Activated B cell treated with CpG ODN at 0.5 μM for 24 hours (primary cell): ENCODE measurements around the gene CA10. TPM values are rescaled to one million over a fixed set of nuclear protein-coding genes. Genes with fewer than 3 reads are reported as not detected.

Source experiments
- ATAC-seq: fragments of 200-7000 bp; cut with Tn5 transposase; one replicate; pipeline ENCODE4 v1.10.0; 2021; ENCODE audit warnings: low read depth, mild to moderate bottlenecking, moderate library complexity
- CTCF ChIA-PET: fragments of 350-600 bp; sonication (Branson Sonifier 250); formaldehyde crosslinking; loops from one replicate; lab custom pipeline; 2021; ENCODE audit warnings: antibody characterized with exemption; lab: Charles Lee
- POLR2A ChIA-PET: fragments of 350-600 bp; sonication (Branson Sonifier 250); formaldehyde crosslinking; loops from one replicate; lab custom pipeline; 2021; ENCODE audit warnings: antibody characterized with exemption; lab: Charles Lee
- DNase-seq: peaks from one replicate; pipeline ENCODE4 v3.0.0; 2022
- H3K27ac Mint-ChIP-seq: one replicate; pipeline ENCODE4 v1.8.0; 2020; ENCODE audit warnings: mixed read lengths
- H3K27me3 Mint-ChIP-seq: one replicate; pipeline ENCODE4 v1.8.0; 2021; ENCODE audit warnings: mixed read lengths
- H3K36me3 Mint-ChIP-seq: one replicate; pipeline ENCODE4 v1.8.0; 2021; ENCODE audit warnings: low read depth, mixed read lengths
- H3K4me1 Mint-ChIP-seq: one replicate; pipeline ENCODE4 v1.8.0; 2021; ENCODE audit warnings: mixed read lengths
- H3K4me3 Mint-ChIP-seq: one replicate; pipeline ENCODE4 v1.8.0; 2020; ENCODE audit warnings: mild to moderate bottlenecking, mixed read lengths
- H3K9me3 Mint-ChIP-seq: one replicate; pipeline ENCODE4 v1.8.0; 2020; ENCODE audit warnings: mixed read lengths
- CTCF ChIP-seq: fragments of 200-600 bp; IDR thresholded peaks from one replicate; pipeline ENCODE4 v1.8.0; 2022; ENCODE audit warnings: antibody characterized with exemption, mild to moderate bottlenecking
- intact Hi-C: fragments of 100-400 bp; cut with micrococcal nuclease; formaldehyde crosslinking; loops from one replicate; pipeline ENCODE4 v1.15.1; 2024
- total RNA-seq: library from RNA; stranded (reverse); gene quantifications from 2 replicates; pipeline ENCODE4 v1.2.3, GENCODE V29; 2022

CA10 gene
- total RNA-seq, 1 donor from 2014 or later = not detected

- H3K27ac Mint-ChIP-seq = no peak overlapping the region
- DNase-seq (no peak), ATAC-seq (no peak)
- H3K4me1 Mint-ChIP-seq = no peaks in the 10 kb centered on the region
- ChIA-PET POLR2A (no interaction called here), CTCF (no interaction called here)
- intact Hi-C loops = no loop called here
- no peaks in the 10 kb centered on the region for H3K9me3 Mint-ChIP-seq
- TF ChIP-seq CTCF = no peak
- H3K36me3 Mint-ChIP-seq = no peaks in the 10 kb centered on the region
- H3K27me3 Mint-ChIP-seq = no peaks in the 10 kb centered on the region
- no peak overlapping the region for H3K4me3 Mint-ChIP-seq
Measured at GRCh38 chr17:51743477-51743876, 415.0 kb downstream of the CA10 start.

GRCh38 chr17:51742571-51742970 lies 415.9 kb downstream of the CA10 start:
- Mint-ChIP-seq H3K4me3 (no peak overlapping the region), H3K27ac (no peak overlapping the region), H3K4me1 (no peaks in the 10 kb centered on the region), H3K27me3 (no peaks in the 10 kb centered on the region), H3K9me3 (no peaks in the 10 kb centered on the region), H3K36me3 (no peaks in the 10 kb centered on the region)
- intact Hi-C loops = no loop called here
- no peak for TF ChIP-seq CTCF
- ChIA-PET POLR2A (no interaction called here), CTCF (no interaction called here)
- ATAC-seq = no peak
- no peak for DNase-seq

- ChIA-PET POLR2A (no interaction called here), CTCF (no interaction called here)
- DNase-seq (no peak), ATAC-seq (no peak)
- Mint-ChIP-seq H3K27me3 (no peaks in the 10 kb centered on the region), H3K36me3 (no peaks in the 10 kb centered on the region), H3K4me3 (no peak overlapping the region), H3K4me1 (no peaks in the 10 kb centered on the region), H3K27ac (no peak overlapping the region), H3K9me3 (no peaks in the 10 kb centered on the region)
- no peak for TF ChIP-seq CTCF
- intact Hi-C loops = no loop called here
Measured at GRCh38 chr17:51741458-51741857, 417.1 kb downstream of the CA10 start.

GRCh38 chr17:51740531-51740930 lies 418.0 kb downstream of the CA10 start:
- CTCF ChIA-PET = no interaction called here
- no peak for ATAC-seq
- no peaks in the 10 kb centered on the region for H3K4me1 Mint-ChIP-seq

GRCh38 chr17:51739245-51739886 lies 419.1 kb downstream of the CA10 start:
- H3K9me3 Mint-ChIP-seq = no peaks in the 10 kb centered on the region
- intact Hi-C loops = no loop called here

More at GRCh38 chr17:51740531-51740930, 418.0 kb downstream of the CA10 start:
- Mint-ChIP-seq H3K9me3 (no peaks in the 10 kb centered on the region), H3K36me3 (no peaks in the 10 kb centered on the region), H3K4me3 (no peak overlapping the region), H3K27me3 (no peaks in the 10 kb centered on the region), H3K27ac (no peak overlapping the region)
- no peak for TF ChIP-seq CTCF
- DNase-seq = no peak
- POLR2A ChIA-PET = no interaction called here
- intact Hi-C loops = no loop called here

More at GRCh38 chr17:51739245-51739886, 419.1 kb downstream of the CA10 start:
- CTCF ChIA-PET = no interaction called here
- H3K4me3 Mint-ChIP-seq = no peak overlapping the region
- POLR2A ChIA-PET = no interaction called here
- H3K27me3 Mint-ChIP-seq = no peaks in the 10 kb centered on the region
- ATAC-seq = no peak
- no peak for TF ChIP-seq CTCF
- H3K4me1 Mint-ChIP-seq = no peaks in the 10 kb centered on the region
- H3K36me3 Mint-ChIP-seq = no peaks in the 10 kb centered on the region
- H3K27ac Mint-ChIP-seq = no peak overlapping the region
- DNase-seq = no peak
